Measurements from ENCODE around the gene PCDHA11.

GRCh38 chr5:140868721-140869554 is at the start of gene PCDHA11:
- TF ChIP-seq CTCF (IDR thresholded peaks at IDR 0.05; ENCODE audit: low read depth, low read length) (no peak), POLR2A (IDR thresholded peaks at IDR 0.05; ENCODE audit: extremely low read depth, insufficient read length) (no peak)

Data from NB4 (cell line).